PC-3 (cell line): ENCODE measurements around the gene FNIP1. TPM values are rescaled to one million over a fixed set of nuclear protein-coding genes. Genes with fewer than 3 reads are reported as not detected.
A peak's percentile ranks its signal among the peaks of the same experiment; 100 is the strongest.

Experiments
- ATAC-seq: fragments of 200-7000 bp; cut with Tn5 transposase; 2 replicates; pipeline ENCODE4 v1.9.1; 2020; ENCODE audit warnings: mild to moderate bottlenecking, moderate library complexity
- BruUV-seq: library from RNA; stranded (reverse); fragments of 400-500 nt; replicated peaks from 2 replicates; lab custom pipeline; 2021; lab: Mats Ljungman, UMichigan
- CTCF ChIA-PET: fragments of 300-600 bp; sonication (Branson Sonifier 250); formaldehyde crosslinking; loops from one replicate; lab custom pipeline; 2022; ENCODE audit warnings: antibody characterized with exemption; lab: Charles Lee
- POLR2A ChIA-PET: fragments of 300-600 bp; sonication (Branson Sonifier 250); formaldehyde crosslinking; loops from one replicate; lab custom pipeline; 2022; ENCODE audit warnings: antibody characterized with exemption; ENCODE audit not compliant: unreplicated experiment; lab: Charles Lee
- DNase-seq: peaks from one replicate; pipeline ENCODE4 v3.0.0-alpha.2; 2015
- H2AFZ ChIP-seq: fragments of 300-600 bp; sonication (generic); 2 replicates; pipeline ENCODE4 v1.6.0; 2016; ENCODE audit warnings: antibody characterized with exemption, low read length
- H3F3A ChIP-seq: fragments of 300-600 bp; sonication (generic); one replicate; pipeline ENCODE4 v1.6.0; 2017; ENCODE audit warnings: antibody characterized with exemption, low read length, control low read depth, mild to moderate bottlenecking; ENCODE audit not compliant: unreplicated experiment
- H3K27ac ChIP-seq: fragments of 300-600 bp; sonication (generic); 2 replicates; pipeline ENCODE4 v1.5.1; 2016; ENCODE audit warnings: mild to moderate bottlenecking, low read length
- H3K27me3 ChIP-seq: fragments of 300-600 bp; sonication (generic); 2 replicates; pipeline ENCODE4 v1.6.1; 2016; ENCODE audit warnings: low read length, mixed read lengths
- H3K36me3 ChIP-seq: fragments of 300-600 bp; sonication (generic); 2 replicates; pipeline ENCODE4 v1.6.1; 2016; ENCODE audit warnings: low read depth, mixed run types, low read length, mixed read lengths
- H3K4me1 ChIP-seq: fragments of 300-600 bp; sonication (generic); 2 replicates; pipeline ENCODE4 v1.5.1; 2016; ENCODE audit warnings: low read length; ENCODE audit not compliant: insufficient read depth
- H3K4me2 ChIP-seq: fragments of 300-600 bp; sonication (generic); 2 replicates; pipeline ENCODE4 v1.6.0; 2016; ENCODE audit warnings: low read length
- H3K4me3 ChIP-seq: fragments of 300-600 bp; sonication (generic); 2 replicates; pipeline ENCODE4 v1.5.1; 2016; ENCODE audit warnings: mild to moderate bottlenecking, low read length, mixed read lengths
- H3K79me2 ChIP-seq: fragments of 300-600 bp; sonication (generic); 2 replicates; pipeline ENCODE4 v1.6.1; 2017; ENCODE audit warnings: low read length, mixed read lengths
- H3K9ac ChIP-seq: fragments of 300-600 bp; sonication (generic); 2 replicates; pipeline ENCODE4 v1.6.0; 2016; ENCODE audit warnings: mild to moderate bottlenecking, low read length
- H3K9me2 ChIP-seq: fragments of 300-600 bp; sonication (generic); replicated peaks from 2 replicates; pipeline ENCODE4 v1.6.1; 2016; ENCODE audit warnings: mixed run types, low read length, mixed read lengths
- H3K9me3 ChIP-seq: fragments of 300-600 bp; sonication (generic); 2 replicates; pipeline ENCODE4 v1.6.1; 2016; ENCODE audit warnings: low read length, mixed read lengths
- H4K20me1 ChIP-seq: fragments of 300-600 bp; sonication (generic); 2 replicates; pipeline ENCODE4 v1.6.1; 2016; ENCODE audit warnings: low read length, mixed read lengths
- EZH2 ChIP-seq: fragments of 300-600 bp; sonication (generic); IDR thresholded peaks from one replicate; pipeline ENCODE4 v1.6.1; 2017; ENCODE audit warnings: antibody characterized with exemption, mild to moderate bottlenecking, low read length; ENCODE audit not compliant: unreplicated experiment
- EZH2phosphoT487 ChIP-seq: fragments of 300-600 bp; sonication (generic); IDR thresholded peaks from 2 replicates; pipeline ENCODE4 v1.6.1; 2018; ENCODE audit warnings: mild to moderate bottlenecking, antibody characterized with exemption, low read length, borderline replicate concordance
- intact Hi-C: fragments of 100-400 bp; cut with micrococcal nuclease; formaldehyde crosslinking; loops from 2 replicates; pipeline ENCODE4 v1.9.0; 2023
- total RNA-seq: library from RNA; depleted of rRNA; stranded (reverse); fragments of >200 nt; gene quantifications from 2 replicates; pipeline ENCODE4 v1.2.3, GENCODE V29; 2014
- TF ChIP-seq, protein P1 (sequence below): fragments of 300-600 bp; sonication (generic); conservative IDR thresholded peaks from 2 replicates; pipeline ENCODE4 v1.5.1; 2017; ENCODE audit warnings: antibody characterized with exemption, low read depth, mild to moderate bottlenecking, low read length

FNIP1 gene
- total RNA-seq, 1 experiment from 2014 or later, result 15.1 TPM

DNA sequence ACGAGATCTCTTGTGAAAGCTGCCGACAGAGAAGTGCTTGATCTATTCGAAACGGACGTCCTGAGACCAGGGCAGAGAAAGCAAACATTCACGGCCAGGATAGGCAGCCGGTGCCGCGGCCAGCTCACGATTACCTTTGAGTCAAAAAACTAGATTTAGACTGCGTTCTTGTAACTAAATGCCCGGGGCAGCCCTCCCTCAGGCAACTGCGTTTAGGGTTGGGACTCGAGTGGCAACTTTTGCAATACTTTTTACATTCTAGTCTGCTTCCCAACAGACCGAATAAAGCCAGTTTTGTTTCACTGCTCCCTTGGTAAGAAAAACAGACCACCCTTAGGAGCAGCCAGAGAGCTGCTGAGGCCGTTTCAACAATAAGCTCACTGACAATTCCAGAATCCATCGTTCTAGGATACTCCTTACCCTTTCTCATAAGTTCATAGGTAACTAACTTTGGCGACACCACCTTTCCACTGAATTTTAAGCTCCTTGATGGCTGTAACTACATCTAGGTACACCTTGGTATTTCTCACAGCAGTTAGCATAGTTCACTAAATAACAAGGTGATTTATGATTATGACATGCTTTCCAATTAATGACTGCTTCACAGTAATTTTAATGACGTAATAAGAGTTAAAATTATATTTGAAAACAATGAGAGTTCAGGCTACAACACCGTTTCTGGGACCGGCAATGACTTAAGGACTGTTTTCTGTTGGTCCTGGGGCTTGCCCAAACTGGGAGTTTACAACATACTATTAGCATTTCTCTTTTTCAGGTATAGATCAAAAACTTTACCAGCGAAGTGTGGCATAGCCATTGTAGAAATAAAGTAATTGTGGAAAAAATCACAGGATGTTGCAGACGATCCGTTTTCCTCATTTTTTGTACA, 160.9 kb downstream of the FNIP1 start:
- Histone ChIP-seq H3K4me2 (peak overlapping the region; percentile 96), H3K27ac (peak overlapping the region; percentile 99), H3K4me1 (peaks cover 24% of the 10 kb centered on the region), H3K79me2 (peaks cover 41% of the 10 kb centered on the region), H3K36me3 (no peaks in the 10 kb centered on the region), H4K20me1 (no peaks in the 10 kb centered on the region), H3K27me3 (no peaks in the 10 kb centered on the region), H3K9ac (peak overlapping the region; percentile 95), H2AFZ (peak overlapping the region; percentile 86), H3F3A (no peaks in the 10 kb centered on the region), H3K4me3 (peak overlapping the region; percentile 77), H3K9me2 (no peaks in the 10 kb centered on the region), H3K9me3 (no peaks in the 10 kb centered on the region)
- intact Hi-C loops, result loop anchor here (2.0 kb wide), 2 partner anchors 47 to 161 kb away; partner anchors contain the start of gene FNIP1
- TF ChIP-seq, protein P1, sequence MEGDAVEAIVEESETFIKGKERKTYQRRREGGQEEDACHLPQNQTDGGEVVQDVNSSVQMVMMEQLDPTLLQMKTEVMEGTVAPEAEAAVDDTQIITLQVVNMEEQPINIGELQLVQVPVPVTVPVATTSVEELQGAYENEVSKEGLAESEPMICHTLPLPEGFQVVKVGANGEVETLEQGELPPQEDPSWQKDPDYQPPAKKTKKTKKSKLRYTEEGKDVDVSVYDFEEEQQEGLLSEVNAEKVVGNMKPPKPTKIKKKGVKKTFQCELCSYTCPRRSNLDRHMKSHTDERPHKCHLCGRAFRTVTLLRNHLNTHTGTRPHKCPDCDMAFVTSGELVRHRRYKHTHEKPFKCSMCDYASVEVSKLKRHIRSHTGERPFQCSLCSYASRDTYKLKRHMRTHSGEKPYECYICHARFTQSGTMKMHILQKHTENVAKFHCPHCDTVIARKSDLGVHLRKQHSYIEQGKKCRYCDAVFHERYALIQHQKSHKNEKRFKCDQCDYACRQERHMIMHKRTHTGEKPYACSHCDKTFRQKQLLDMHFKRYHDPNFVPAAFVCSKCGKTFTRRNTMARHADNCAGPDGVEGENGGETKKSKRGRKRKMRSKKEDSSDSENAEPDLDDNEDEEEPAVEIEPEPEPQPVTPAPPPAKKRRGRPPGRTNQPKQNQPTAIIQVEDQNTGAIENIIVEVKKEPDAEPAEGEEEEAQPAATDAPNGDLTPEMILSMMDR, result no peak
- TF ChIP-seq EZH2phosphoT487 (no peak), EZH2 (no peak)
- TSS peak; percentile 97 for BruUV-seq
- ATAC-seq (peak; percentile 2), DNase-seq (no peak)
- ChIA-PET POLR2A (interaction anchor here (0.7 kb wide), 1 partner anchor 158 kb away, joined by 3 read pairs; no protein-coding TSS in a partner anchor), CTCF (no interaction called here)

DNA sequence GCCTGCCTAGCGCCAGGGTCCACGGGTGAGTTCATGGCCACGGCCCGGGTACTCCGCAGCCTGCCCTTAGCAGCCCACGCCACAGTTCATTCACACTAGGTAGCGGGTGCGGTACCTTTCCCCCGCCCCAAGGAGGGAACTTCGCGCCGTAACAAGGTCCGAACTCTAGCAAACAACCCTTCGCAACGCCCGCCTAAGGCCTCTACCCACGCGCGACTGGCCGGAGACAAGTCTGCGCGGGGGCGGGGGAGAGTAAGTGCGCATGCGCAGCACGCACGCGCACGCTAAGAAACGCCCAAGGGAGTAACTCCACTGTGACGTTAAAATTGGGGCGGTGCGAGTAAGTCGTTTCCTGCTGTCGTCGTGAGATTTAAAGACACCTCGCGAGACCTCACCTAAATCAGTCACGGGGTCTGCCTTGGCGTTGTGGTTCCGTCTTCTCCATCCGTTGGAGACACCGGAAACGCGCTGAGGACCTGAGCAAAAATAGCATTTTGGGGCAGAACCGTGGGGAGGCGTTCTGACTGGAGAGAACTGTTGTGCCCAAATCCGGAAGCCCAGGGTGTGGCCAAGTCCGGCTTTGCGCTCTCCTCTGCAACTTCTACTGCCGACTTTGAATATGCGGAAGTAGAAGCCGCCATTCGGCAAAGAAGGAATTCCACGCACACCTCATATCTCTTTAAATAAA, 161.7 kb downstream of the FNIP1 start, which contains the start of gene RAPGEF6:
Gene RAPGEF6 (minus strand): TSS at position 234 of the 688 bp plus-strand sequence. CDS start 199 bp downstream, at position 35.
- peaks cover 31% of the 10 kb centered on the region for H3K4me1 ChIP-seq
- DNase-seq, result peak; percentile 97
- intact Hi-C loops, result loop anchor here (2.0 kb wide), 2 partner anchors 46 to 162 kb away; partner anchors contain the start of gene FNIP1
- BruUV-seq, result no TSS peak
- peaks cover 3% of the 10 kb centered on the region; the same call in 1 of the 2 replicates for H4K20me1 ChIP-seq
- H3K9me2 ChIP-seq, result no peaks in the 10 kb centered on the region
- H2AFZ ChIP-seq, result peak within 1 kb of the TSS; percentile 86
- peak within 1 kb of the TSS; percentile 77 for H3K4me3 ChIP-seq
- TF ChIP-seq, protein P1, result no peak
- TF ChIP-seq EZH2 (no peak), EZH2phosphoT487 (no peak)
- ATAC-seq, result peak; percentile 81
- H3F3A ChIP-seq, result no peaks in the 10 kb centered on the region
- H3K36me3 ChIP-seq, result no peaks in the 10 kb centered on the region
- H3K79me2 ChIP-seq, result peaks cover 48% of the 10 kb centered on the region
- no peaks in the 10 kb centered on the region for H3K9me3 ChIP-seq
- no peaks in the 10 kb centered on the region for H3K27me3 ChIP-seq
- H3K4me2 ChIP-seq, result peak within 1 kb of the TSS; percentile 96
- peak within 1 kb of the TSS; percentile 99 for H3K27ac ChIP-seq
- peak within 1 kb of the TSS; percentile 95 for H3K9ac ChIP-seq
- CTCF ChIA-PET, result no interaction called here
- POLR2A ChIA-PET, result no interaction called here
